H4 (cell line): Measurements from ENCODE around the gene BCL3. TPM values are rescaled to one million over a fixed set of nuclear protein-coding genes. Genes with fewer than 3 reads are reported as not detected.
"Not testable (repeated sequence)": the region's sequence is repeated elsewhere in the genome, so short reads cannot be mapped to it uniquely, and the experiment has no call there.

Experiments
- DNase-seq: peaks from one replicate; pipeline ENCODE4 v3.0.0-alpha.2; 2015; ENCODE audit warnings: low spot score
- total RNA-seq: library from RNA; depleted of rRNA; stranded (reverse); fragments of >200 nt; shearing (Covaris generic); gene quantifications from 2 replicates; pipeline ENCODE4 v1.2.3, GENCODE V29; 2014

BCL3 gene
- total RNA-seq, 1 experiment from 2014 or later: 7.8 TPM

DNA sequence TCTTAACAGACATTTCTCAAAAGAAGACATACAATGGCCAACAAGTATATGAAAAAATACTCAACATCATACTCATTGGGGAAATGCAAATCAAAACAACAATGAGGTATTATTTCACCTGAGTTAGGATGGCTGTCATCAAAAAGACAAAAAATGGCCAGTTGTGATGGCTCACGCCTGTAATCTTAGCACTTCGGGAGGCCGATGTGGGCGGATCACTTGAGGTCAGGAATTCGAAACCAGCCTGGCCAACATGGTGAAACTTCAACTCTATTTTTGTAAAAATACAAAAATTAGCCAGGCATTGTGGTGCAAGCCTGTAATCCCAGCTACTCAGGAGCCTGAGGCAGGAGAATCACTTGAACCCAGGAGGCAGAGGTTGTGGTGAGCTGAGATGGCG, 27.6 kb upstream of the BCL3 start:
- no peak for DNase-seq

DNA sequence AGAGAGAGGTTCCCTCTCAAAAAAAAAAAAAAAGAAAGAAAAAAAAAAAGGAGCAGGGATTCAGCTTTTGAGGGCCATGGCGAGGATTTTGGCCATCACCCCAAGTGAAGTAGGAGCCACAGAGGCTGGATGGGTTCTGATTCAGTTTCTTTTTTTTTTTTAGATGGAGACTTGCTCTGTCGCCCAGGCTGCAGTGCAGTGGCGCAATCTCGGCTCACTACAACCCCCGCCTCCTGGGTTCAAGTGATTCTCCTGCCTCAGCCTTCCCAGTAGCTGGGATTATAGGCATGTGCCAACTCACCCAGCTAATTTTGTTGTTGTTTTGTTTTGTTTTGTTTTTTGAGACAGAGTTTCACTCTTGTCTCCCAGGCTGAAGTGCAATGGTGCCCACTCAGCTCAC, 27.1 kb upstream of the BCL3 start:
- not testable (repeated sequence) for DNase-seq

DNA sequence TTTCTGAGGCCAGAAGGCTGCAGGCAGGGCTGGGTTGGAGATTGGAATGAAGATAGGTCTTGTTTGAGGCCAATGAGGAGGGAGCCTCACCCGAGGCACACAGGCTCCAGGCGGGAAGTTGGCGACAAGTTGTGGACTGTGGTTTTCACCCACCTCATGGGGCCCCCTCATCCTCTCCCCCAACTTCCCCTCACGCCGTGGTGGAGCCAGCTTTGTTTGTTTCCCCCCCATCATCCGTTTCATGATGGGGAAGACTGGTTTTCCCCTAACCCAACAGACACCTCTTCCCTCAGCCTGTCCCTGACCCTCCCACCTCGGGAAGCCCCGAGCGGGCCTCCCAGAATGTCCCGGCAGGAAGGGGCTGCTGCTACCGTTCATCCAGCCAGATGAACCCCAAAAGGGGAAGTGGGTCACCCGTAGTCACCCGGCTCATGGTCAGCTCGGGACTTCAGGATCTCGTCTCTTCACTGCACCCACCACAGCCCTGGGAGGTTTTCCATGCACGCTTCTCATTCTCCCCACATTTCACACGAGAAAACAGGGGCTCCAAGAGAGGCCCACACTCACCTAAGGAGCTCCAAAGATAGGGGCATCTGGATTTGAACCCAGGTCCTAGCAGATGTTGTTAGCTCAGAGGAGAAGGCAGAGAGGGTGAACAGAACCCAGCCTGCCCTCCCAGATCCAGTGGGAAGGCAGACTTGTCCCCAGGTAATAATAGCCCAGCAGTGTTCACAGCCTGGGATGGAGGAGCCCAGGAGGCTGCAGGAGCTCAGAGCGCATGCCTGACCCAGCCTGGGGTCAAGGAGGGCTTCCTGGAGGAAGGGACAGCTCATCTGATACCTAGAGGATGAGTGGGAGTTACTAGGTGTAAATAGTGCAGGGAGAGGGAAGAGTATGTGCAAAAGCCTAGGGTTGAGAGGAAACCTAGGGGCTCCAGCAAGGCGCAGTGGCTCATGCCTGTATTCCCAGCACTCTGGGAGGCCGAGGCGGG, 26.1 kb upstream of the BCL3 start:
- DNase-seq: no peak

DNA sequence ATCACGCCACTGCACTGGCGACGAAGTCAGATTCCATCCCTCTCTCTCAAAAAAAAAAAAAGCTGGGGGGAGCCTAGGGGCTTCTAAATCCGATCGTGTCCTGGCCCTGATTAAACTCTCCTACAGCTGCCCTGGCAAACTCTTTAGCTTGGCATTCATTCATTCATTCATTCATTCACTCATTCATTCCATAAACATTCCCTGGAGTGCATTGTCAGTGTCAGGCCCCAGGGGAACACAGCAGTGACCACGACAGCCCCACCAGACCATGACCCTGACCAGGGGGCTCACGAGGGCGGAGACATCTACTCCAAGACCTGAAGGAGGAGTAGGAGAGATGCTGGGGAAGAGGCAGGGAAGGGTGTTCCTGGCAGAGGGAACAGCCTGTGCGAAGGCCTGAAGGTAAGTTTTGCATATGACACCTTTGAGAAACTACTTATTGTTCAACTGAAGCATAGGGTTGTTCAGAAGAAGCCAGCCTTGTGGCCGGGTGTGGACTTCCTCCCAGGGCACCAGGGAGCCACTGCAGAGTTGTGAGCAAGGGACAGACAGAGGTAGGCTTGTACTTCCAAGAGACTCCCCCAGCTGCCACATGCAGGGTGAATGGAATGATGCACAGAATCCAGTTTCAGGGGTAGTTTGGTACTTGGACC, 25.1 kb upstream of the BCL3 start:
- no peak for DNase-seq

DNA sequence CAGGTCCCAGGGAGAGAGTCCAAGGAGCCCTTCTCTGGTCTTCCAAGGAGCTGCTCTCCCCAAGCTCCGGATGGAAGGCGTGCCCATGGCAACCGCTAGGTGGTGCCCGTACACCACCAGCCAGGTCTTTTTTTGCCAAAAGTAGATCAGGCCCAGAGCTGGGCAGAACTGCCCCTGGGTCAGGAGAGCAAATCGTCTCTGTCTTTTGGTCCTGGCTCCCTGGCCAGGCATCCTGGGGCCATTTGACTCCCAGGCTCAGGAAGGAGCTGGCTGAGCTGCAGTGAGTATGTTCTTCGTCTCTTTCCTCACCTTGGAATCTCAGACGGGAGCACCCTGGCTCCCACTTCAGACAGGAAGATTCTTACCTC, 24.6 kb upstream of the BCL3 start:
- DNase-seq: peak; percentile 49

DNA sequence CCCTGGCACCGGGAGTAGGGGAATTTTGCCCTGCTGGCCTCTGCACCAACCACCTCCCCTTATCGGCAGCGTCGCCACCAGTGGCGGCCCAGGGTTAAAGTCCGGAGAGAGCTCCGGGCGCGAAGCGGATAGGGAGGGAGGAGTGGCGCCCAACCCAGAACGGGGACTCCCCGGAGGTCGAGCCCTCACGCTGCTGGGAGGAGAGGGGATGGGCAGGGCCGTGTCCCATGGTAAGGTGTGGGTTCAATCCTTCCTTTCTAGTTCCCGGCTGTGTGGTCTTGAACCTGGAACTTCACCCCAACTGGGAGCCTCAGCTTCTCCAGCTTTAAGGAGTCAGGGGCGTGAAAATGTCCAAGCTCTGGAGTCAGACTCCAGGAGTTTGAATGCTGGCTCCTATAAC, 23.3 kb upstream of the BCL3 start:
- DNase-seq: no peak

DNA sequence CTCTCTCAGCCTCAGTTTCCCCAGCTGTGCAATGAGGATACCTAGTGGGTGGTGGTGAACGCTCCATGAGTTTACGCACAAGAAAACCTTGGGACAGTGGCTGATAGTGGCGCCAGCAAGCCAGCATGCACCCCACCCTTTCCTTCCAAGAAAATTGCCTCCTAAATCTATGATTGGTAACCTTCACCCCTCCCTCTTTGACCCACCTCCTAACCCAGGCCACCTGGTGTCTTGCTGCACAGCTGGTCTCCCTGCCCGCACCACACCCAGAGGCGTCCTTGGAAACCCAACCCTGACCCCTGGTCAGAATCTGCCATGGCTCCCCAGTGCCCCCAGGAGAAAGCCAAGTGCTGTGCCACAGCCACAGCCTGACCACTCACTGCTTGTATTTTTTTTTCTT, 22.8 kb upstream of the BCL3 start:
- no peak for DNase-seq

DNA sequence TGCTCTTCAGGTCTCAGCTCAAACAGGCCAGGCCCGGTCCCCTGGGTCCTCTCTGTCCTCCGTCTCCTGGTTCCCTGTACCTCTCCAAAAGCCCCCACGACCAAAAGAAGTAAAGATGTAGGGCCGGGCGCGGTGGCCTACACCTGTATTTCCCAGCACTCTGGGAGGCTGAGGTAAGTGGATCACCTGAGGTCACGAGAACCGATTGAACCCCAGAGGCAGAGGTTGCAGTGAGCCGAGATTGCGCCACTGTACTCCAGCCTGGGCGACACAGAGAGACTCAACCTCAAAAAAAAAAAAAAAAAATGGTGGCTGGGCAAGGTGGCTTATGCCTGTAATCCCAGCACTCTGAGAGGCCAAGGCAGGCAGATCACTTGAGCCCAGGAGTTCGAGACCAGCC, 22.0 kb upstream of the BCL3 start:
- no peak for DNase-seq

DNA sequence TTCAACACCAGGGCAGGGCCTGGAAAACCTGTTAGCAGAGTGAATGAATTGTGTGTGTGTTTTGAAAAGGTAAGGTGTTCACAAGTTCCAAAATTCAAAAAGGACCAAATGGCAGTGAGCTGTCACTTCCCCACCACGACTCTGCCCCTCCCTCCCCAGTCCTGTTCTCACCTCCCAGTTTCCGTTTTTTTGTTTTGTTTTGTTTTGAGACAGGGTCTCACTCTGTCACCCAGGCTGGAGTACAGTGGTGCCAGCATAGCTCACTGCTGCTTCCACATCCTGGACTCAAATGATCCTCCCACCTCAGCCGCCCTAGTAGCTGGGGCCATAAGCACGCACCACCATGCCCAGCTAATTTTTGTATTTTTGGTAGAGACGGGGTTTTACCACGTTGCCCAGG, 20.3 kb upstream of the BCL3 start:
- DNase-seq: no peak

DNA sequence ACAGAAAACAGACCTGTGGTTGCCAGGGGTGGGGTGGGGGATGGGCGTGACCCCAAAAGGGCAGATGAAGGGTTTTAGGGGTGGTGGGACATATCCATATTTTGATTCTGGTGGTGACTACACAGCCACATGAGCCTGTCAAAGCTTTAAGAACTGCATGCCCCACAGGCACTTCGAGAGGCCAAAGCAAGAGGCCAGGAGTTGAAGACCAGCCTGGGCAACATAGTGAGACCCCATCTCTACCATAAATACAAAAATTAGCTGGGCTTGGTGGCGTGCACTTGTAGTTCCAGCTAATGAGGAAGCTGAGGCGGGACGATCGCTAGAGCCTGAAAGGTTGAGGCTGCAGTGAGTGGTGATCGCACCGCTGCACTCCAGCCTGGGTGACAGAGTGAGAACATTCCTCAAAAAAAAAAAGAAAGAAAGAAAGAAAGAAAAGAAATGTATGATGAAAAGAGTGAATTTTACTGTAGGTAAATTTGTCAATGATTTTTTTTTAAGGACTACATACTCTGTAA, 18.9 kb upstream of the BCL3 start:
- DNase-seq: no peak

DNA sequence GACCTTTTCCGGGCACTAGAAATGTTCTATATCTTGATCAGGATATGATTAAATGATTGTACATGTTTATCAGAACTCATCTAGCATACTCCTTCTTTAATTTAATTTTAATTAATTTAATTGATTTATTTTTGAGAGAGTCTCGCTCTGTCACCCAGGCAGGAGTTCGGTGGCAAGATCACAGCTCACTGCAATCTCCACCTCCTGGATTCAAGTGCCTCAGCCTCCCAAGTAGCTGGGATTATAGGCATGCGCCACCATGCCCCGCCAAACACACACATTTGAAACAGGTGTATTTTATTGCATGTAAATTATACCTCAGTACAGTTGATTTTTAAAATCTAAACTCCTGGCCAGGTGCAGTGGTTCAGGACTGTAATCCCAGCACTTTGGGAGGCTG, 17.4 kb upstream of the BCL3 start:
- DNase-seq: no peak

DNA sequence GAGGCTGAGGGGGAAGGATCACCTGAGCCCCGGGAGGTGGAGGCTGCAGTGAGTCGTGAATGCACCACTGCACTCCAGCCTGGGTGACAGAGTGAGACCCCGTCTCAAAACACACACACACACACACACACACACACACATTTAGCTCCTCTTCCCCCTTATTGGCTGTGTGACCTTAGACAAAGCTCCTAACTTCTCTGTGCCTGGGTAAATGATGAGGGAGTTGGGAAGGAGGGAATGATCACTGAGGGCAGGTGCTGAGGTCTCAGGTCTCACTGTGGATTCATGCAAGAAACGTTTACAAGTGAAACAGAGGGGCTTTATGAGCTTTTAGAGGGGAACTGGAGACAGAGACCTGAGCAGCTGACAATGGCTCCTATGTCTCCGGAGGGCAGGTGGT, 16.9 kb upstream of the BCL3 start:
- DNase-seq: no peak

DNA sequence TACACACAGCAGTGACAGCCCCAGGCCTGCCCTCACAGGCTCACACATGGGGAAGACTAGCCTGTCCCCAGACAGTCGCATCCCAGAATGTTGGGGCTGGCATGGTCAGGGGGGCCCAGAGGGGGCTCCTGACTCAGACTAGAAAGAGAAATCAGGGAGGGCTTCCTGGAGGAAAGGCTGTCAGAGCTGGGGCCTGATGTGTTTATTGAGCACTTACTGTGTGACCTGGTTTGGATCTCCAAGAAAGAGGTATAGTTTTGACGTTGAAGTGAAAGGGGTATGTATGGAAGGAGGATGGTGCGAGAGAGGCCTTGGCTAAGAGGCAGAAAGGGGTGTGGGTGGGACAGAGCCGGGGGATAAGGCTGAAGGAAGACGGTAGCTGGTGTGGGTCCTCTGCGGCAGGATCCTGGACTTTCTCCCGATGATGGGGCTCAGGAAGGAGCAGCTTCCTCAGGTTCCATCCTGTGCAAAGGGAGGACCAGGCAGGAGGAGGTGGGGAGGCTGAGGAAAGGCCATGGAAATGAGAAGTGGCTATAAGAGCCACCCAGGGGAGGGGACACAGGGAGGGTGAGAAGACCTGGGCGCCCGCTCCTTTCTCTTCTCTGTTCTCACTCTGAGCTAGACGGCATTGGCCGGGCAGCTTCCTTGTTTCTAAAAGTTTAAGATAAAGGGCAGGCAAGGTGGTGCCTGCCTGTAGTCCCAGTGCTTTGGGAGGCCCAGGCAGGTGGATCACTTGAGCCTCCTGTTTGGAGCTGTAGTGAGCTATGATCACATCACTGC, 16.1 kb upstream of the BCL3 start:
- no peak for DNase-seq

DNA sequence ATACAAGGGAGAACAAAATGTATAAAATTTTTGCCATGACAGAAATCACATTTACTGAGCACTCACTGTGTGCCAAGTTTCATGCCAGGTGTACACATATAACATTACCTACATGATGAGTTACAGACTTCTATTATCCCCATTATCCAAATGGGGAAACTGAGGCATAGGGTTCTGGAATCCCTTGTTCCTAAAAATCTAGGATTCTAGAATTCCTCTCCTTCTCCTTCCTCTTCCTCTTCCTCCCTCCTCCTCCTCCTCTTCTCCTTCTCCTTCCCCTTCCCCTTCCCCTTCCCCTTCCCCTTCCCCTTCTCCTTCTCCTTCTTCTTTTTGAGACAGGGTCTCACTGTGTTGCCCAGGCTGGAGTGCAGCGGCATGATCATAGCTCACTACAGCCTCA, 14.2 kb upstream of the BCL3 start:
- DNase-seq: no peak

DNA sequence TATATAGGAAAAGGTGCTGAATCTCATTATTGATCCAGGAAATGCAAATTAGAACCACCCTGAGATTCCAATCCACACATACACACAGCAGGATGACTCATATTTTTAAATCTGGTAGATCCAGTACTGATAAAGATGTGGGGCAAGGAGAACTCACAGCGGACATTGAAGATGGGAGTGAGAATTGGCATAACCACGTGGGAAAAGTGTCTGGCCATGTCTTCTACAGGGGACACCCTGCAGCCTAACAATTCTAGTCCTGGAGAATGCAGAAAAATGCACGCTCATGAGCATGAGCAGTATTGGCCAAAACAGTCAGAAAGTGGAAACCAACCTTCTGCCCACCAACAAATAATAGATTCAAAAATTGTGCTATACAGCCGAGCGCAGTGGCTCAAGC, 13.5 kb upstream of the BCL3 start:
- no peak for DNase-seq

DNA sequence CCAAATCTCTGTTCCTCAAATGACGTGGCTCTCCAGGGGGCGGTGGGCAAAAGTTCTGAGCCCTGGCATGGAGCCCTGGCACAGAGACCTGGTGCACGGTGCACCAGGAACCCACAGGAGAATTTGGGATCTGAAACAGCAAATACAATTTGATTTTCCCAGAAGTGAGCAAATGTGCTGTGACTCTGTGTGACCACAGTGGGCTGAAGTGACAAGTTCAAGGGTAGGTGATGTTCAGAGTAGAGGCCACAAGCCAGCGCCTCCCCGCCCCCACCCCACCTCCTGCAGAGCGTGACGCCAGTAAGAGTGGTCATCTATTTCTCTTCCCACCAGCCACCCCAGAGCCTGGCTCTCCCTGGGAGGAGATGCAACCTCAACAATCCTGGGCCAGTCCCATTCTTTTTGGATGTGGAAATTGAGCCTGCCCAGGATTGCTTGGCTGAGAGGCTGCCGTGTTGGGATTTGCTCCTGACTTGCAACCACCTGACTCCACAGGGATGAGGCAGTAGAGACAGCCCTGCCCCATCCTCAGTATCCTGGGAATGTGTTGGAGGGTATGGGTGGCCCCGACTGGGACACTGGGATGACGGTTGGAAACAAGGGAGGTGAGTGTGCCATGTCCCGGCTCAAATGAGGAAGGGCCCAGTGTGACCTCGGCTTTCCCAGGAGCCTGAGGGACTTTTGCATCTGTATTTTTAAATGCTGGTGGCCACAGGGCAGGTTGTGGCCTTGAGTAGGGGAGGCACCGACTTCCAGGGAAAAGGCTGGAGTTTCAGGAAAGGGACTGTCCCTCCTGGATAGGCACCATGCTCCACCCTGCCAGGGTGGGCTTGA, 11.1 kb upstream of the BCL3 start:
- DNase-seq: peak; percentile 58

DNA sequence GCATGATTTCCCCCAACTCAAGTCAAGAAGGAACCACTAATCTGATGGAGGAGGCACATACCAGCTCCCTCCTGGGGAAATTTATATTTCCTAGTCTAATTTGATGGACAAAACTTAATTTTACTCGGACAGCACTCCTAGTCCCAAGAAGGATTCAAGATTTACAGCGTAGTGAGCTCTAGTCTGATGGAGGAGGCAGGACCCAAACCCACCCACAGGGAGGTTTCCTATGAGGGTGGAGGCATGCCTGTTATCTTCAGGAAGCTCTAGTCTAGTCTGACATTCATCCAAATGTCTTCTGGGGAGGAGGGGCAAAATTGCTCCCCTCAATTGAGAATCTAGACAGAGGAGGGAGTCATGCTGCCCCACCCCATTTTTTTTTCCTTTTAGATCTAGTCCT, 10.4 kb upstream of the BCL3 start:
- DNase-seq: no peak

DNA sequence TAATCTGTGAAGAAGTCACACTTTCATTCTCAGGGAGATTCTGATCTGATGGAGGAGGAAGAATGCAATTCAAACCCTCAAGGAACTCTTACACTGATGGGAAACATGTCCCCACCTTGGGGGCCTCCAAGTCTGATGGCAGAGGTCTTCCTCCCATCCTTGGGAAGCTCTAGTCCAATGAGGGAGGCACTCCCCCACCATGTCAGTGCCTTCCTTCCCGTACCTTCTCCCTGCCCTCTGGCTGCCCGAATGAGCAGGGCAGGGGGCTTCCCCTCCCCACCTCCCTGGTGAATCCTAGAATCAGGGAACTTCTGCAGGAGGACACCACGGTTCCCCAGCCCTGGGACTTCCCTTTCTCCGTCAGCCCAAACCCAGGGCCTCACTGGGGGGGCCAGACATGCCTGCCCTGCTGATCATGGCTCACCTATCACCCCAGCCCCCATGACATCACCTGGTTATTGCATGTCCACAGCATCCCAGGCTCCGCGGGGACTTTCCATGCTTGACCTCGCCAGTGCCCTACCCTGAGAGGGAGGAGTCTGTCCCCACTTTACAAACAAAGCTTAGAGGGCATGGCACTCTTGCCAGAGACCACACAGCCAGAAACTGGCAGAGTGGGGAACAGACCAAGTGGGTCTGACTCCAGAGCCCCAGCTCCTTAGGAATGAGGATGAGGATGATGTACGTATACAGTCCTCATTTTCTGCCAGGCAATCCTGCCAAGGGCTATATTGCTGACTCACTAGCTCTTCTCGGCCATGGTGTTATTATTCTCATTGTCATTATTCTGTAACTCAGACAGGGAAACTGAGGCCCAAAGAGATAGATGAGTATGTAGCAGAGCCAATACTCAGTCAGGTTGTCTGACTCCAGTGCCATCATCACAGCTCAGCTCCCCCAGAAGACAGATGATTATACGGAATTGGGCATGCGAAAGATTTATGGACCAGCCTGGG, 9.6 kb upstream of the BCL3 start:
- no peak for DNase-seq

DNA sequence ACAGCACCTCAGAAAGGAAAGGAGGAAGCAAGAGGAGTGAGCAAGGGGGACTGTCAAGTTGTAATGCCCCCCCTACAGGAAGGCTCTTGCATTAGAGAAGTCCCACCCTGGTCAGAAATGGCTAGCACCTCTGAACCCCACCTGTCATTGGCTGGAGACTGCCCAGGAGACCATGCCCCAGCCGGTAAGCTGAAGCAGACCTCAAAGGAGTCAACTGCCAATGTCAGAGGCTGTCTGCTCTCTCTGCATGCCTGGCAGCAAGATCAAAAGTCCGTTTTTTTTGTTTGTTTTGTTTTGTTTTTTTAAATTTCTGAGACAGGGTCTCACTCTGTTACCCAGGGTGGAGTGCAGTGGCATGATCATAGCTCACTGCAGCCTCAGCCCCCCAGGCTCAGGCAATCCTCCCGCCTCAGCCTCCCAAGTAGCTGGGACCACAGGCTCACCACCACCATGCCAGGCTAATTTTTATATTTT, 8.1 kb upstream of the BCL3 start:
- no peak for DNase-seq

DNA sequence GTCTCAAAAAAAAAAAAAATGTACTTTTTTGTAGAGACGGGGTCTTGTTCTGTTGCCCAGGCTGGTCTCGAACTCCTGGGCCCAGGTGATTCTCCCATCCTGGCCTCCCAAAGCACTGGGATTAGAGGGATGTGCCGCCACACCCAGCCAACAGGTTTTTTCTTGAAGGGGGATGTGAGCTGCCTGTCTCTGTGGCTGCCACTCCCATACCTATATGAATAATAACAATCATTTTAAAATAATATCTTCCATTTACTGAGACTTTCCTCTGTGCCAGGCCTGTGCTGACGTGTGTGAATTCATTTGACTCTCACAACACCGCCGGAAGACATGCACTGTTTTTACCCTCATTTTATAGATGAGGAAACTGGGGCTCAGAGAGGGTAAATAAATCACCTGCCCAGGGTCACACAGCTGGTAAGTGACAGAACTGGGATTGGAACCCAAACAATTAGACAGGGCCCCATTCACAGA, 7.2 kb upstream of the BCL3 start:
- DNase-seq: no peak
